NCI-H2107 (cell line): ENCODE data around the gene PRSS48.
"Not testable (repeated sequence)": the region's sequence is repeated elsewhere in the genome, so short reads cannot be mapped to it uniquely, and the experiment has no call there.

Experiments used
- DNase-seq: peaks from one replicate; lab custom pipeline; 2025; lab: John Stamatoyannopoulos, UW

Gene PRSS48

DNA sequence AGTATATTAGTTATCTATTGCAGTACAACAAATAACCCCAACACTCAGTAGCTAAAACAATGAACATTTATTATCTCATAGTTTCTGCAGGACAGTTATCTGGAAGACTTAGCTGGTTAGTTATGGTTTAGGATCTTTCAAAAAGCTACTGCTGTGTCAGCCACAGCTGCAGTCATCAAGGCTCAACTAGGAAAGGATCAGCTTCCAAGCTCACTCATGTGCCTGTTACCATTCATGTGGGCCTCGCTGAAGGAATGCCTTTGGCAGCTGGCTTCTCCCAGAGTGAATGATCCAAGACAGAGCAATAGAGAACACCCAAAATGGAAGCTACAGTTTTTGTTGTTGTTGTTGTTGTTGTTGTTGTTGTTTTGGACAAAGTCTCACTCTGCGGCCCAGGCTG is 13.5 kb upstream of the PRSS48 start:
- no peak for DNase-seq

- DNase-seq = no peak
Observed at GRCh38 chr4:151266497-151266896, 10.5 kb upstream of the PRSS48 start.

DNA sequence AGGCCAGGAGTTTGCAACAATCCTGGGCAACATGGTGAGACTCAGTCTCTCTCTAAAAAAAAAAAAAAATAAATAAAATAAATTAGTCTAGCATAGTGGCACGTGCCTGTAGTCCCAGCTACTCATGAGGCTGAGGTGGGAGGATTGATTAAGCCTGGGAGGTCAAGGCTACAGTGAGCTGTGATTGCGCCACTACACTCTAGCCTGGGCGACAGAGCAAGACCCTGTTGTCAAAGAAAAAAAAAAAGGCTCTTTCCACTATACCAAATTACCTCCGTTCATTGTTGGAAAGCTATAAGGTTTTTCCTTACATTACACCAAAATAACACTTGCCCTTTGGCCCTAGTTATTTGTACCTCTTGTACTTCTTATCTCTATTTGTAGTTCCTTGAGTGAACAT is 9.9 kb upstream of the PRSS48 start:
- no peak for DNase-seq

- no peak for DNase-seq
Observed at GRCh38 chr4:151267822-151268535, 9.0 kb upstream of the PRSS48 start.

DNA sequence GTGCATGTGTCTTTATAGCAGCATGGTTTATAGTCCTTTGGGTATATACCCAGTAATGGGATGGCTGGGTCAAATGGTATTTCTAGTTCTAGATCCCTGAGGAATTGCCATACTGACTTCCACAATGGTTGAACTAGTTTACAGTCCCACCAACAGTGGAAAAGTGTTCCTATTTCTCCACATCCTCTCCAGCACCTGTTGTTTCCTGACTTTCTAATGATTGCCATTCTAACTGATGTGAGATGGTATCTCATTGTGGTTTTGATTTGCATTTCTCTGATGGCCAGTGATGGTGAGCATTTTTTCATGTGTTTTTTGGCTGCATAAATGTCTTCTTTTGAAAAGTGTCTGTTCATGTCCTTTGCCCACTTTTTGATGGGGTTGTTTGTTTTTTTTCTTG is 8.1 kb upstream of the PRSS48 start:
- DNase-seq = not testable (repeated sequence)

- no peak for DNase-seq
Observed at GRCh38 chr4:151284534-151285245, 7.7 kb downstream of the PRSS48 start.

DNA sequence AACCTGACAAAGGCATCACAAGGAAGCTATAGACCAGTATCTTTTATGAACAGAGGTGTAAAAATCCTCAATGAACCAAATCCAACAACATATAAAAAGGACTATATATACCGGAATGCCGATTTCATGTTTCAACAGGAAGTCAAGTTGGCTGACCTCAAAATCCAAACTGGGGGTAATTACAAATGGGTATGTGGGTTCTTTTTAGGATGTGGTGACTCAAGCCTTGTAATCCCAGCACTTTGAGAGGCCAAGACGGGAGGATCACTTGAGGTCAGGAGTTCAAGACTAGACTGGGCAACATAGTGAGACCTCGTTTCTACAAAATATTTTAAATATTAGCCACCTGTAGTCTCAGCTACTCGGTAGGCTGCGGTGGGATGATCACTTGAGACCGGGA is 10.4 kb downstream of the PRSS48 start:
- no peak for DNase-seq

- DNase-seq = no peak
Observed at GRCh38 chr4:151291485-151291884, 14.5 kb downstream of the PRSS48 start.

DNA sequence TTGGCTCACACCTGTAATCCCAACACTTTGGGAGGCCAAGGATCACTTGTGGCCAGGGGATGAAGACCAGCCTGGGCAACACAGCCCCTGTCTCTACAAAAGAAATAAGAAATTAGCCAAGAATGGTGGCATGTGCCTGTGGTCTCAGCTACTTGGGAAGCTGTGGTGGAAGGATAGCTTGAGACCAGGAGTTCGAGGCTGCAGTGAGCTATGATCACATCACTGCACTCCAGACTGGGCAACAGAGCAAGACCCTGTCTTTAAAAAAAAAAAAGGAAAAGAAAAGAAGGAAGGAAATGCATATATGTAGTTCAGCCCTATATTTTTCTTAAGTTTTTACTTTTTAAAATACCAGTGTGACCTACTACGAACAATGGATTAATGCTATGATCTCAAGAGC is 15.1 kb downstream of the PRSS48 start:
- DNase-seq = no peak

- no peak for DNase-seq
Observed at GRCh38 chr4:151294833-151295496, 18.0 kb downstream of the PRSS48 start.

- DNase-seq = no peak
Observed at GRCh38 chr4:151296227-151296626, 19.3 kb downstream of the PRSS48 start.

DNA sequence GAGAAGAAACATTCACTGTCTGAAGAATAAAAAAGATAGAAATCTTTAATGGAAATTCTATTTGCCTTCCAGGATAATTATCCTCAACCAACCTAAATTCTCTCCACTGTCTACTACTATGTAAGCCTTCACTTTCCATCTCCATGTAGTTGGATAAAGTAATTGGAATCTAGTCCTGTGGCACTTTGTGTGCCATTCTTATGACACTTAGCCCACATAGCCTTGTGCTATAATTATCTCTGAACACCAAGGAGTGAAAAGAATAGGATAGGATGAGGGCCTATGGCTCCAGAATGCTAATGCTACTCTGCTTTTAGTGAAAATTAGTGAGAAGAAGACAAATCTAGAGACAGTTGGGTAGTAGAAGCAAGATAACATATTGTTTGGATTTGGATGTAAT is 20.2 kb downstream of the PRSS48 start:
- DNase-seq = no peak

- no peak for DNase-seq
Observed at GRCh38 chr4:151302432-151302831, 25.5 kb downstream of the PRSS48 start.

GRCh38 chr4:151304226-151304625 is 27.3 kb downstream of the PRSS48 start:
- no peak for DNase-seq

GRCh38 chr4:151304755-151305154 is 27.8 kb downstream of the PRSS48 start:
- no peak for DNase-seq

DNA sequence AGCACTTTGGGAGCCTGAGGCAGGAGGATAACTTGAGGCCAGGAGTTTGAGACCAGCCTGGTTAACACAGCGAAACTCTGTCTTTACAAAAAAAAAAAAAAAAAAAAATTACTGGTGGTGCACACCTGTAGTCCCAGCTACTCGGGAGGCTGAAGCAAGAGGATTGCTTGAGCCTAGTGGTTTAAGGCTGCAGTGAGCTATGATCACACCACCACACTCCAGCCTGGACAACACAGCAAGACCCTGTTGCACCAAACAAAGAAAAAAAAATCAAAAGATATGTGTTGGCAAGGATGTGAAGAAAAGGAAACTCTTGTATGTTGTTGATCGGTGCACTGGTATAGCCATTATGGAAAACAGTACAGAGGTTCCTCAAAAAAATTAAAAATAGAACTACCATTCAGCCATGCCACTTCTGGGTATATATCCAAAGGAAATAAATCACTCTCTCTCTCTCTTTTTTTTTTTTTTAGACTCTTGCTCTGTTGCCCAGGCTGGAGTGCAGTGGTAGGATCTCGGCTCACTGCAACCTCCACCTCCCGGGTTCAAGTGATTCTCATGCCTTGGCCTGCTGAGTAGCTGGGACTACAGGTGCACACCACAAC is 33.3 kb downstream of the PRSS48 start:
- DNase-seq = no peak

DNA sequence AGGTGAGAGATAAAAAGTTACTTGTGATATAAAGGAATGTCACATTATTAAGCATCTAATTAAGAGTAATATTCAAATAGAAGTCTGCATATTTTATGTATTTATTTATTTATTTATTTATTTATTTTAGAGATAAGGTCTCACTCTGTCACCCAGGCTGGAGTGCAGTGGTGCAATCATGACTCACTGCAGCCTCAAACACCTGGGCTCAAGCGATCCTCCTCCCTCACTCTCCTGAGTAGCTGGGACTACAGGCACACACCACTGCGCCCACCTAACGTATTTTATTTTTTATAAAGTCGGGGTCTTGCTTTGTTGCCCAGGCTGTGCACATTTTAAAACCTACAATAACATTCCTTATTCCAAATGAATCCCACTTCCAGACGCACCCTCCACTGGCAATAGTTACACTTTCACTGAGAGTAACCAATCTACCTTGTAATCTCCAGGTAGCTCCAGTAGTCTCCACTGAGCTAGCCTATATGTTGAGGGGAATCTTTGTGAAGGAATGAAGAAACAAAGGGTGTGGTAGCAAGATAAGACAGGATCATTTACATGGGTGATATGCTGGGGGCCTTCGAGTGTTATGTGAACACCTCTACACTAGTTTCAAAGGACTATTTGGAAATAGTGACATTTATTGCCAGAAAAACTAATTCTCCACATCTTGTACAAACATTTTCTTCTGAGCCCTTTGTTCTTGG is 36.5 kb downstream of the PRSS48 start:
- no peak for DNase-seq

GRCh38 chr4:151314010-151314355 is 37.0 kb downstream of the PRSS48 start:
- no peak for DNase-seq

DNA sequence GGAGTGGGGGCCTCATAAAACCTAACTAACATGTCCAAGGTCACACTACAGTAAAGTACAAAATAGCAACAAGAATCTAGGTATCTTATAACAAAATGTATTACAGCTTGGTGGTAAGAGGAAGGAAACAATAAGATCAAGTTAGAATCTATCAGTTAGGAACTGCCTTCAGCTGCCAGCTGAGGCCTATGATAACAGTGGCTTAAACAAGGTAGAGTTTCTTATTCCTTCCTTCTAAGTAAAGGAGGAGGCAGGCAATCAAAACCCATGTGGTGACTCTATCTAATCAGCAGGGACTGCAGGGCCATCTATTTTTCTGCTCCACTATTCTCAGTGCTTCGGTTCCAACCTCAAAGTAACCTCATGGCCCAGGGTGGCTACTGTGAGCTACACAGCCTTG is 37.5 kb downstream of the PRSS48 start:
- DNase-seq = no peak

GRCh38 chr4:151315212-151315886 is 38.4 kb downstream of the PRSS48 start:
- DNase-seq = no peak

DNA sequence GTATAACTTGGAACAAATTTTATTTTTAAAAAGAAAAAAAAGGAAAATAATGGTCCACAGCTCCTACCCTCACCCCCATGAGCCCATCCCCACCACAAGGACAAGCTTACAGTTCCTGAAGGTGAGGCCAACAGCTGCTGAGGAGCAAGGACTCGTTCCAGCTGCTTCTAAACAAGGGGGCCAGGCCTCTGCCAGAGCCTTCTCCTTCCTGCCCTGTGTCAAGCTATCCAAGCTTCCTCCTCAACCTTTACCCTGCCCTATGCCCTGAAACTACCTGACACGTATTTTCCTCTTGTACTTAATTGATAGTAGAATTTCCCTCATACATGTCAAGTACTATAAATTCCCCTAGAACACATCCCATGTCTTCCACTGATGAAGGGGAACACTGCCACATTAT is 39.7 kb downstream of the PRSS48 start:
- DNase-seq = no peak
